HepG2 (cell line): Measurements from ENCODE around the gene STMND1. TPM values are rescaled to one million over a fixed set of nuclear protein-coding genes. Genes with fewer than 3 reads are reported as not detected.

Experiments used
- ATAC-seq: fragments of 200-7000 bp; cut with Tn5 transposase; 3 replicates; pipeline ENCODE4 v1.9.1; 2020; ENCODE audit warnings: mild to moderate bottlenecking, moderate library complexity
- BruUV-seq: library from RNA; stranded (reverse); fragments of 400-500 nt; replicated peaks from 2 replicates; lab custom pipeline; 2021; lab: Mats Ljungman, UMichigan
- CTCF ChIA-PET: fragments of 300-600 bp; formaldehyde crosslinking; extraction: SDS; loops from one replicate; lab custom pipeline; 2021; ENCODE audit warnings: low total read pairs, inconsistent platforms, low intra/inter-chr PET ratio; lab: Yijun Ruan, JAX
- POLR2A ChIA-PET: fragments of 350-600 bp; sonication (Branson Sonifier 250); formaldehyde crosslinking; loops from one replicate; lab custom pipeline; 2020; ENCODE audit warnings: antibody characterized with exemption, inconsistent platforms; lab: Yijun Ruan, JAX
- DNase-seq: peaks from one replicate; pipeline ENCODE4 v3.0.0-alpha.2; 2015; ENCODE audit warnings: low spot score
- FAIRE-seq: peaks from 3 replicates; lab custom pipeline; 2011; peaks lifted over from hg19 to GRCh38; lab: Jason Lieb, UNC
- H2AFZ ChIP-seq: one replicate; pipeline ENCODE4 v1.6.1; 2011; ENCODE audit warnings: low read length, inconsistent platforms
- H3K27ac ChIP-seq: fragments of 300-600 bp; 3 replicates; pipeline ENCODE4 v1.8.0; 2011; ENCODE audit warnings: mixed run types, mild to moderate bottlenecking, mixed read lengths, low read length, inconsistent platforms; ENCODE audit not compliant: insufficient read depth; ENCODE audit errors: extremely low read length
- H3K27me3 ChIP-seq, 2 experiments: fragments of 200-600 bp in 1 of 2; 2 replicates in 1 of 2; 3 replicates in 1 of 2; pipeline versions ENCODE4 v1.6.0 to v1.8.0; 2011; ENCODE audit warnings: low read length in 2 of 2, mild to moderate bottlenecking in 2 of 2, moderate library complexity in 2 of 2, inconsistent platforms in 1 of 2; ENCODE audit not compliant: insufficient read depth in 2 of 2, control insufficient read depth in 1 of 2
- H3K36me3 ChIP-seq, 2 experiments: fragments of 200-600 bp in 1 of 2; replicated peaks in 1 of 2; 2 replicates in 1 of 2; 3 replicates in 1 of 2; pipeline versions ENCODE4 v1.5.1 to v1.8.0; 2011; ENCODE audit warnings: low read length in 2 of 2, inconsistent platforms in 1 of 2; ENCODE audit not compliant: insufficient read depth in 2 of 2, control insufficient read depth in 1 of 2
- H3K4me1 ChIP-seq: 2 replicates; pipeline ENCODE4 v1.5.1; 2012; ENCODE audit warnings: low read length, inconsistent platforms; ENCODE audit not compliant: insufficient read depth
- H3K4me2 ChIP-seq: 2 replicates; pipeline ENCODE4 v1.6.0; 2011; ENCODE audit warnings: low read depth, low read length, inconsistent platforms
- H3K4me3 ChIP-seq, 3 experiments: fragments of 200-600 bp in 1 of 3; sonication (generic), shearing (Covaris generic) in 1 of 3; replicated peaks in 1 of 3; 2 replicates each; pipeline ENCODE4 v1.5.1; 2011 to 2016; ENCODE audit warnings: low read length in 3 of 3, inconsistent platforms in 2 of 3, low read depth in 2 of 3, mild to moderate bottlenecking in 2 of 3, control low read depth in 1 of 3, mixed read lengths in 1 of 3; ENCODE audit not compliant: insufficient read depth in 1 of 3
- H3K79me2 ChIP-seq: one replicate; pipeline ENCODE4 v1.6.1; 2011; ENCODE audit warnings: low read length, inconsistent platforms; ENCODE audit not compliant: insufficient read depth
- H3K9ac ChIP-seq: 2 replicates; pipeline ENCODE4 v1.6.0; 2011; ENCODE audit warnings: mild to moderate bottlenecking, low read depth, low read length, inconsistent platforms; ENCODE audit not compliant: insufficient read depth
- H3K9me3 ChIP-seq: 2 replicates; pipeline ENCODE4 v1.5.1; 2012; ENCODE audit warnings: mild to moderate bottlenecking, low read length
- H4K20me1 ChIP-seq: 2 replicates; pipeline ENCODE4 v1.6.0; 2011; ENCODE audit warnings: inconsistent platforms, mild to moderate bottlenecking, low read length, moderate library complexity; ENCODE audit not compliant: insufficient read depth
- ATF7 ChIP-seq, 2 experiments: fragments of 450-650 bp in 1 of 2; sonication (generic) in 1 of 2; formaldehyde crosslinking in 1 of 2; IDR thresholded peaks; 2 replicates each; pipeline versions ENCODE4 v1.4.0 to v1.6.1; 2016 to 2020; ENCODE audit warnings: antibody characterized with exemption in 1 of 2, mild to moderate bottlenecking in 1 of 2, missing genetic modification reagents in 1 of 2
- MAFF ChIP-seq: IDR thresholded peaks from 2 replicates; pipeline ENCODE4 v1.6.1; 2011; ENCODE audit warnings: low read depth, low read length, improper control_type of control experiment
- MAFK ChIP-seq, 2 experiments: IDR thresholded peaks in 1 of 2; conservative IDR thresholded peaks in 1 of 2; 2 replicates each; pipeline ENCODE4 v1.6.1; 2011; ENCODE audit warnings: improper control_type of control experiment in 2 of 2, low read length in 2 of 2
- ZNF12 ChIP-seq: sonication (generic); formaldehyde crosslinking; IDR thresholded peaks from 2 replicates; pipeline ENCODE4 v1.5.0; 2020; ENCODE audit warnings: missing genetic modification reagents
- WGBS: methylation state at CpG from one replicate; pipeline ENCODE4 v1.1.6; 2017; ENCODE audit warnings: low lambda C conversion rate; 5-methylcytosine and 5-hydroxymethylcytosine counted together
- in situ Hi-C: cut with HindIII; loops from 2 replicates; pipeline ENCODE4 v1.10.0; 2017; ENCODE audit warnings: low pct_unique_long_range_greater_than_20kb; ENCODE audit not compliant: extremely low pct_ligation_motif_present
- intact Hi-C: fragments of 100-400 bp; cut with micrococcal nuclease; formaldehyde crosslinking; loops from one replicate; pipeline ENCODE4 v1.10.0; 2022; ENCODE audit not compliant: unreplicated experiment
- polyA plus RNA-seq, 8 experiments: library from polyadenylated mRNA; depleted of rRNA in 3 of 8; stranded (reverse) in 7 of 8; unstranded in 1 of 8; fragments of >200 nt; fragmentation: Illumina TruSeq in 4 of 8; extraction: Trizol in 4 of 8; gene quantifications; 2 replicates each; pipeline versions ENCODE4 v1.2.1 to v1.2.3, GENCODE V29; 2011 to 2016; ENCODE audit warnings: low read depth in 4 of 8, missing spikeins in 1 of 8, mixed read lengths in 1 of 8; ENCODE audit not compliant: insufficient read depth in 1 of 8
- total RNA-seq, 5 experiments: library from RNA; depleted of rRNA; stranded (reverse); fragments of >200 nt; fragmentation: Illumina TruSeq; extraction: Trizol; gene quantifications; 2 replicates each; pipeline ENCODE4 v1.2.3, GENCODE V29; 2016; ENCODE audit warnings: low read depth in 1 of 5
- TF ChIP-seq, protein P1 (sequence below): sonication (generic); formaldehyde crosslinking; IDR thresholded peaks from 2 replicates; pipeline ENCODE4 v1.4.0; 2020; ENCODE audit warnings: missing genetic modification reagents, borderline replicate concordance

Gene STMND1
- total and polyA plus RNA-seq, 2 of the 13 experiments (the other 11 are each of a cell fraction or from before 2014, with no cell fraction given), result not detected

DNA sequence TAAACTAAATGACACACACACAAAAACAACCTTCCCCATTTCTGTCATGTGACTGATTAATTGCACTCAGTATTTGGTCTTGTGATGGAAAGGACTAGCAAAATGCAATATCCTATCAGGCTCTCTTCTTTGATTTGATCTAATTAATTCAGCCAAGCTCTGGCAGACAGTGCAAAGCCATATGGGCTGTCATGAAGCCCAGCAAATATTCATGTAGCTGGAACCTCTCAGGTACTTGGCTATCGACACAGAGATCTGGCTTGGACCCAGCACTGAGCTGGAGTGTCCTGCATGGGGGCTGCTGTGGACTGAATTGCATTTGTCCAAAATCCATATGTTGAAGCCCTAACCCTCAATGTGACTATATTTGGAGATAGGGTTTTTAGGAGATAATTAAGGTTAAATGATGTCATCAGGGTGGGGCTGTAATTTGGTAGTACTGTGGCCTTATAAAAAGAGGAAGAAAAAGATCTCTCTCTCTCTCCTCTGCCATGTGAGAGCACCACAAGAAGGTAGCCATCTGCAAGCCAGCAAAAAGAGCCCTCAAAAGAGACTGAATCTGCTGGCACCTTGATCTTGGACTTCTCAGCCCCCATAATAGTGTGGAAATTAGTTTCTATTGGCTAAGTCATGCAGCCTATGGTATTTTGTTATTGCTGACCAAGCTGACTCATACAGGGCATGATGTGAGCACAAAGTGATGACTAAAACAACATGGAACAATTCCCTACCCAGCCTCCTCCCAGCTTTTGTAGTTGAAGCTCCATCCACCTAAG is 77.1 kb downstream of the STMND1 start:
- H3K27me3 ChIP-seq, result peaks cover 0 to 7% of the 10 kb centered on the region in 2 experiments; a peak in 3 of 5 replicates
- H3K27ac ChIP-seq, result no peak overlapping the region
- no peak for FAIRE-seq
- no peak for DNase-seq
- no peaks in the 10 kb centered on the region for H3K79me2 ChIP-seq
- peak; percentile 63 for TF ChIP-seq ATF7 (IDR thresholded peaks at IDR 0.05)
- TF ChIP-seq ATF7 (CRISPR knock-in tag; IDR thresholded peaks at IDR 0.05), result no peak
- TF ChIP-seq MAFF, result peak; percentile 35; the same call in 1 of the 2 replicates
- TF ChIP-seq, protein P1, sequence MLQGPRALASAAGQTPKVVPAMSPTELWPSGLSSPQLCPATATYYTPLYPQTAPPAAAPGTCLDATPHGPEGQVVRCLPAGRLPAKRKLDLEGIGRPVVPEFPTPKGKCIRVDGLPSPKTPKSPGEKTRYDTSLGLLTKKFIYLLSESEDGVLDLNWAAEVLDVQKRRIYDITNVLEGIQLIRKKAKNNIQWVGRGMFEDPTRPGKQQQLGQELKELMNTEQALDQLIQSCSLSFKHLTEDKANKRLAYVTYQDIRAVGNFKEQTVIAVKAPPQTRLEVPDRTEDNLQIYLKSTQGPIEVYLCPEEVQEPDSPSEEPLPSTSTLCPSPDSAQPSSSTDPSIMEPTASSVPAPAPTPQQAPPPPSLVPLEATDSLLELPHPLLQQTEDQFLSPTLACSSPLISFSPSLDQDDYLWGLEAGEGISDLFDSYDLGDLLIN (CRISPR knock-in tag), result no peak
- TF ChIP-seq ZNF12 (CRISPR knock-in tag), result 0 out of 2 replicates have a peak, but pooled peaks have one; percentile 38
- TF ChIP-seq MAFK (conservative IDR thresholded peaks at IDR 0.05 in 1 of 2, IDR thresholded peaks at IDR 0.05 in 1 of 2; ENCODE audit: low read length in 2 of 2), result peak in 1 of 2 experiments; percentile 38; a peak in 2 of 4 replicates
- BruUV-seq, result no TSS peak
- H2AFZ ChIP-seq, result no peak overlapping the region
- no peak overlapping the region for H3K4me2 ChIP-seq
- ChIA-PET POLR2A (no interaction called here), CTCF (no interaction called here)
- intact Hi-C loops, result no loop called here
- no peak overlapping the region for H3K4me3 ChIP-seq
- H3K9me3 ChIP-seq, result no peaks in the 10 kb centered on the region
- H3K36me3 ChIP-seq, result no peaks in the 10 kb centered on the region
- H3K9ac ChIP-seq, result no peak overlapping the region
- H4K20me1 ChIP-seq, result no peaks in the 10 kb centered on the region
- H3K4me1 ChIP-seq, result no peaks in the 10 kb centered on the region
- ATAC-seq, result no peak
- 0% methylated on average over 1 of the region's 1 CpG for WGBS
- in situ Hi-C loops, result no loop called here
